Choroid plexus epithelial cell (primary cell): Measurements from ENCODE around the gene DNAH8.

Experiments used
- DNase-seq: peaks from one replicate; pipeline ENCODE4 v3.0.0-alpha.2; 2010; ENCODE audit warnings: low read depth
- H3K4me3 ChIP-seq: 2 replicates; pipeline ENCODE4 v1.5.1; 2011; ENCODE audit warnings: low read depth, mild to moderate bottlenecking, control low read depth, low read length, moderate library complexity
- CTCF ChIP-seq: conservative IDR thresholded peaks from 2 replicates; pipeline ENCODE4 v1.5.1; 2011; ENCODE audit warnings: low read depth, mild to moderate bottlenecking, control low read depth, inconsistent platforms, low read length, moderate library complexity

DNAH8 gene

GRCh38 chr6:38988736-38989449 is 273.8 kb downstream of the DNAH8 start:
- no peak for DNase-seq
- no peak for TF ChIP-seq CTCF
- H3K4me3 ChIP-seq: no peak overlapping the region

- TF ChIP-seq CTCF: no peak
- no peak for DNase-seq
- no peak overlapping the region for H3K4me3 ChIP-seq
Observed at GRCh38 chr6:38990475-38990874, 275.4 kb downstream of the DNAH8 start.

- H3K4me3 ChIP-seq: no peak overlapping the region
- no peak for DNase-seq
- no peak for TF ChIP-seq CTCF
Observed at GRCh38 chr6:38996676-38997075, 281.6 kb downstream of the DNAH8 start.

GRCh38 chr6:38997128-38997761 is 282.1 kb downstream of the DNAH8 start:
- no peak overlapping the region for H3K4me3 ChIP-seq
- peak; percentile 74 for TF ChIP-seq CTCF
- peak; percentile 58 for DNase-seq

GRCh38 chr6:39003072-39003471 is 288.0 kb downstream of the DNAH8 start:
- TF ChIP-seq CTCF: peak; percentile 24
- no peak overlapping the region for H3K4me3 ChIP-seq
- DNase-seq: peak; percentile 5

GRCh38 chr6:39003492-39003891 is 288.4 kb downstream of the DNAH8 start:
- H3K4me3 ChIP-seq: no peak overlapping the region
- DNase-seq: no peak
- no peak for TF ChIP-seq CTCF

GRCh38 chr6:39004801-39005200 is 289.7 kb downstream of the DNAH8 start:
- no peak for DNase-seq
- no peak for TF ChIP-seq CTCF
- H3K4me3 ChIP-seq: no peak overlapping the region
